Loucy (cell line): ENCODE results near the gene SMIM13.

Experiments
- EZH2phosphoT487 ChIP-seq: fragments of 200-600 bp; IDR thresholded peaks from 2 replicates; pipeline ENCODE4 v1.6.1; 2018; ENCODE audit warnings: antibody characterized with exemption, mild to moderate bottlenecking, moderate library complexity, borderline replicate concordance
- TF ChIP-seq, protein P1 (sequence below): fragments of 200-600 bp; sonication (generic); conservative IDR thresholded peaks from 2 replicates; pipeline ENCODE4 v1.5.1; 2014; ENCODE audit warnings: mild to moderate bottlenecking, antibody characterized with exemption, low read length

DNA sequence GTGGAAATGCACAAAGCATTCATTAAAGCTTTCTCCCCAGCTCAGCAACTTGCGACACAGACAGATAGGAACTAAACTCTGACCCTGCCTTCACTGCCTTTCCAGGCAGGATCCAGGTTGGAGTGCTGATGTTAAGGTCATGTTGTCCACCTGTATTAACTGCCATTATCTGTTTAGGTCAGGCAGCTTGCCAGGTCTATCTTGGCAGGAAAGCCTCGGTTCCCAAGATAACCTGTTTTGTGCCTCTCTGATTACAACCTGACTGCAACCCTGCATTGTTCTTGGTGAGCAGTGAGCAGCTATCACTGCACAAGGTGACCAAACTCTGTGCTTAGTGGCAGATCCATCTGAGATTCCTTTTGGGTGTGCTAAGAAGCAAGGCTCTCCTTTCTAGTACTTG is 26.3 kb upstream of the SMIM13 start:
- TF ChIP-seq, protein P1, sequence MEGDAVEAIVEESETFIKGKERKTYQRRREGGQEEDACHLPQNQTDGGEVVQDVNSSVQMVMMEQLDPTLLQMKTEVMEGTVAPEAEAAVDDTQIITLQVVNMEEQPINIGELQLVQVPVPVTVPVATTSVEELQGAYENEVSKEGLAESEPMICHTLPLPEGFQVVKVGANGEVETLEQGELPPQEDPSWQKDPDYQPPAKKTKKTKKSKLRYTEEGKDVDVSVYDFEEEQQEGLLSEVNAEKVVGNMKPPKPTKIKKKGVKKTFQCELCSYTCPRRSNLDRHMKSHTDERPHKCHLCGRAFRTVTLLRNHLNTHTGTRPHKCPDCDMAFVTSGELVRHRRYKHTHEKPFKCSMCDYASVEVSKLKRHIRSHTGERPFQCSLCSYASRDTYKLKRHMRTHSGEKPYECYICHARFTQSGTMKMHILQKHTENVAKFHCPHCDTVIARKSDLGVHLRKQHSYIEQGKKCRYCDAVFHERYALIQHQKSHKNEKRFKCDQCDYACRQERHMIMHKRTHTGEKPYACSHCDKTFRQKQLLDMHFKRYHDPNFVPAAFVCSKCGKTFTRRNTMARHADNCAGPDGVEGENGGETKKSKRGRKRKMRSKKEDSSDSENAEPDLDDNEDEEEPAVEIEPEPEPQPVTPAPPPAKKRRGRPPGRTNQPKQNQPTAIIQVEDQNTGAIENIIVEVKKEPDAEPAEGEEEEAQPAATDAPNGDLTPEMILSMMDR: no peak
- TF ChIP-seq EZH2phosphoT487: no peak
